ENCODE data around the gene BABAM2.

BABAM2 gene

GRCh38 chr2:27993950-27994728 lies 103.6 kb downstream of the BABAM2 start:
- TF ChIP-seq CTCF (IDR thresholded peaks at IDR 0.05; ENCODE audit: low read depth, low read length, missing control alignments) = no peak
- DNase-seq (ENCODE audit: low read depth) = no peak
- no peak overlapping the region for H3K4me3 ChIP-seq (ENCODE audit: low read depth, low read length)

- H3K4me3 ChIP-seq (ENCODE audit: low read depth, low read length) = no peak overlapping the region
- TF ChIP-seq CTCF (IDR thresholded peaks at IDR 0.05; ENCODE audit: low read depth, low read length, missing control alignments) = no peak
- DNase-seq (ENCODE audit: low read depth) = no peak
These were observed 105.8 kb downstream of the BABAM2 start for GRCh38 chr2:27996156-27996922.

GRCh38 chr2:28000287-28000686 lies 109.8 kb downstream of the BABAM2 start:
- no peak for TF ChIP-seq CTCF (IDR thresholded peaks at IDR 0.05; ENCODE audit: low read depth, low read length, missing control alignments)
- DNase-seq (ENCODE audit: low read depth) = no peak

GRCh38 chr2:28002181-28002580 lies 111.7 kb downstream of the BABAM2 start:
- no peak for TF ChIP-seq CTCF (IDR thresholded peaks at IDR 0.05; ENCODE audit: low read depth, low read length, missing control alignments)
- no peak overlapping the region for H3K4me3 ChIP-seq (ENCODE audit: low read depth, low read length)

More at GRCh38 chr2:28000287-28000686, 109.8 kb downstream of the BABAM2 start:
- H3K4me3 ChIP-seq (ENCODE audit: low read depth, low read length) = no peak overlapping the region

GRCh38 chr2:28004086-28004485 lies 113.6 kb downstream of the BABAM2 start:
- TF ChIP-seq CTCF (IDR thresholded peaks at IDR 0.05; ENCODE audit: low read depth, low read length, missing control alignments) = no peak
- no peak overlapping the region for H3K4me3 ChIP-seq (ENCODE audit: low read depth, low read length)
- no peak for DNase-seq (ENCODE audit: low read depth)

More at GRCh38 chr2:28002181-28002580, 111.7 kb downstream of the BABAM2 start:
- DNase-seq (ENCODE audit: low read depth) = no peak

- DNase-seq (ENCODE audit: low read depth) = no peak
- no peak overlapping the region for H3K4me3 ChIP-seq (ENCODE audit: low read depth, low read length)
- no peak for TF ChIP-seq CTCF (IDR thresholded peaks at IDR 0.05; ENCODE audit: low read depth, low read length, missing control alignments)
These were observed 119.2 kb downstream of the BABAM2 start for GRCh38 chr2:28009732-28010131.
